ENCODE data around the gene COL2A1. TPM values are rescaled to one million over a fixed set of nuclear protein-coding genes. Genes with fewer than 3 reads are reported as not detected.

Gene COL2A1
- total RNA-seq, 4 donors from 2014 or later, result not detected

DNA sequence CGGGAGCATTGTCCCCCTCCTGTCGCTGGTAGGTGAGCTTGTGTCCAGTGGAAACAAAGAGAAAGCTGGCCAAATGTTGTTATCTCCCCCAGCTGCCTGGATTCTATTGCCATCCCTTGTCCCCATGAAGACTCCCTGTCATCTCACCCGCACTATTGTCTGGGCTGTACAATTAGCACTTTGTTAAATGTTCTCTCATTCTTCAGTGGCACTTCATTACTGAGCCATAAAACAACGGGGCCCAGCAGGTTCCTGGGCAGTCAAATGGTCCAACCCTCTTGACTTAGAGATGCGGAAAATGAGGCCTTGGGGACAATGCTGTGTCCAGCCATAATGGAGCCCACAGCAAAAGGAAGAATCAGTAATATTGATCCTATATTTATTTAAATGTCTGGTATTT, 13.2 kb upstream of the COL2A1 start:
- Histone ChIP-seq H3K27me3 (peaks cover 0 to 72% (median 0%) of the 10 kb centered on the region in 4 donors), H3K9me3 (no peaks in the 10 kb centered on the region), H3K36me3 (no peaks in the 10 kb centered on the region), H3K4me1 (no peaks in the 10 kb centered on the region), H3K27ac (no peak overlapping the region), H3K4me3 (no peak overlapping the region)
- intact Hi-C loops (cut with DNase I), result no loop called here
- DNase-seq, result no peak
- no peak for TF ChIP-seq POLR2A (IDR thresholded peaks at IDR 0.05)
- WGBS, 2 donors, result 80 to 94% methylated on average over 3 to 4 of the region's 5 CpGs

DNA sequence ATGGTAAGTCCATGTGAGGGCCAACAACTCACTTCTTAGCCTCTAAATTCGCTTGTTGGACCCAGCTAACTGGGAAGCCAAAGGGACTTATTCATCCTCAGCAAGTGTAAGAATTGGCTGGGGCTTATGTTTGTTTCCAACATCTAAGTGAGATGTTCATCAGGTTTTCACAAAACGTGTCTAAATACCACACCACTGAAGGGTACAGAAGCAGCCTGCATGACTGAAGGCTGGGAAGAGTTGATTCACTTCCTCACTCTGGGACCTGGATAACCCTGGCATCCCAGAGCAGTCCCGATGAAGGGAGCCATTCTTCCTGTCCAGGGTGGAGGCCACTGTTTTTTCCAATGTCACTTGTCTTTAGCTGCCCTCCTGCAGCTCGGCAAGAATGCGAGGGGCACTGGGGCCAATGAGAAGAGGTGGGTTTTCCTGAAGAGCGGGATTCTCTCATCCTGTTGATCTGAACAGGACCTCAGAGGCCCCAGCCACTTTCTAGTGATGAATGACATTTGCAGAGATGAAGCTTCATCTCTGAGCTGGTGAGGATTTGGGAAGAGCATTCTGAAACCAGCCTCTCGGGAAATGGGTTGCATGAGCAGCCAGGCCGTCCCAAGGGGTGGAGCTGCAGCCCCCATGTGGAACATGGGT, 12.2 kb upstream of the COL2A1 start:
- DNase-seq, result no peak
- no peak for TF ChIP-seq POLR2A (IDR thresholded peaks at IDR 0.05)
- TF ChIP-seq, protein P1, sequence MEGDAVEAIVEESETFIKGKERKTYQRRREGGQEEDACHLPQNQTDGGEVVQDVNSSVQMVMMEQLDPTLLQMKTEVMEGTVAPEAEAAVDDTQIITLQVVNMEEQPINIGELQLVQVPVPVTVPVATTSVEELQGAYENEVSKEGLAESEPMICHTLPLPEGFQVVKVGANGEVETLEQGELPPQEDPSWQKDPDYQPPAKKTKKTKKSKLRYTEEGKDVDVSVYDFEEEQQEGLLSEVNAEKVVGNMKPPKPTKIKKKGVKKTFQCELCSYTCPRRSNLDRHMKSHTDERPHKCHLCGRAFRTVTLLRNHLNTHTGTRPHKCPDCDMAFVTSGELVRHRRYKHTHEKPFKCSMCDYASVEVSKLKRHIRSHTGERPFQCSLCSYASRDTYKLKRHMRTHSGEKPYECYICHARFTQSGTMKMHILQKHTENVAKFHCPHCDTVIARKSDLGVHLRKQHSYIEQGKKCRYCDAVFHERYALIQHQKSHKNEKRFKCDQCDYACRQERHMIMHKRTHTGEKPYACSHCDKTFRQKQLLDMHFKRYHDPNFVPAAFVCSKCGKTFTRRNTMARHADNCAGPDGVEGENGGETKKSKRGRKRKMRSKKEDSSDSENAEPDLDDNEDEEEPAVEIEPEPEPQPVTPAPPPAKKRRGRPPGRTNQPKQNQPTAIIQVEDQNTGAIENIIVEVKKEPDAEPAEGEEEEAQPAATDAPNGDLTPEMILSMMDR (IDR thresholded peaks at IDR 0.05), result no peak
- Histone ChIP-seq H3K27ac (no peak overlapping the region), H3K27me3 (peaks cover 0 to 68% (median 0%) of the 10 kb centered on the region in 4 donors), H3K4me1 (no peaks in the 10 kb centered on the region), H3K9me3 (no peaks in the 10 kb centered on the region), H3K4me3 (no peak overlapping the region), H3K36me3 (no peaks in the 10 kb centered on the region)
- intact Hi-C loops (cut with DNase I), result no loop called here
- WGBS, 2 donors, result 68 to 72% methylated on average over 7 to 8 of the region's 8 CpGs

DNA sequence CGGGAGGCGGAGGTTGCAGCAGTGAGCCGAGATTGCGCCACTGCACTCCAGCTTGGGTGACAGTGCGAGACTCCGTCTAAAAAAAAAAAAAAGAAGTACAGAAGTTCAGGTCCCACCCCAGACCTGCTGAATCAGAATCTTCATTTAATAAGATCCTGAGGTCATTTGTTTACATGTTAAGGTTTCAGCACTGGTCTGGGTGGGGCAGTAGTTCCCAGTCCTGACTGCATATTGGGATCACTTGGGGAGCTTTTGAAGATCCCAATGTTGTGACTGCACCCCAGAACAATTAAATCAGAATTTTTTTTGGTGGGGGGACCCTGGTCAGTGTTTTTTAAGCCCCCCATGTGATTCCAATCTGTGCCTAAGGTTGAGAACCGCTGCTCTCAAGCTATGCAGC, 11.7 kb upstream of the COL2A1 start:
- no peaks in the 10 kb centered on the region for H3K36me3 ChIP-seq
- intact Hi-C loops (cut with DNase I), result no loop called here
- WGBS, 2 donors, result 85 to 90% methylated on average over 6 of the region's 7 CpGs
- no peaks in the 10 kb centered on the region for H3K4me1 ChIP-seq
- no peak overlapping the region for H3K27ac ChIP-seq
- H3K4me3 ChIP-seq, result no peak overlapping the region
- no peaks in the 10 kb centered on the region for H3K9me3 ChIP-seq
- H3K27me3 ChIP-seq, result peaks cover 0 to 68% (median 0%) of the 10 kb centered on the region in 4 donors
- TF ChIP-seq POLR2A (IDR thresholded peaks at IDR 0.05), result no peak
- TF ChIP-seq, protein P1 (IDR thresholded peaks at IDR 0.05), result no peak
- no peak for DNase-seq

DNA sequence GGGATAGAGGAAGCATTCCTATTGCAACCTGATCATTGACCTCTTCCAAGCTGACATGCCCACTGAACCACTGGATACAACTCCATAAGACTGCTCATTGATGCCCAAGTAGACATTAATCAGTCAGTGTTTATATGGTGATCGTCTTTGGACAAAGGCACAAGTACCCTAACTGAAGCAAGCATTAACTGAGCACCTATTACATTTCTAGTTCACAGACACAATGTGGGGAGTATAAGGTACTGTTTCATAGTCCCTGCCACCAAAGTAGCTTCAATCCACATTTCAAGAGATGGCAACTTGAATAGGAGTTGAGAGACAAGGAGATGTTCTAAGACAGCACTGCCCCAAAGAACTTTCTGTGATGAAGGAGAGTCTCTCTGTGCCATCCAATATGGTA, 10.9 kb upstream of the COL2A1 start:
- DNase-seq, result no peak
- TF ChIP-seq, protein P1 (IDR thresholded peaks at IDR 0.05), result no peak
- no peak for TF ChIP-seq POLR2A (IDR thresholded peaks at IDR 0.05)
- intact Hi-C loops (cut with DNase I), result no loop called here
- Histone ChIP-seq H3K4me3 (no peak overlapping the region), H3K4me1 (no peaks in the 10 kb centered on the region), H3K36me3 (no peaks in the 10 kb centered on the region), H3K27ac (no peak overlapping the region), H3K27me3 (peaks cover 0 to 74% (median 0%) of the 10 kb centered on the region in 4 donors), H3K9me3 (no peaks in the 10 kb centered on the region)
- WGBS, 2 donors, result 40 to 64% methylated on average over 1 of the region's 1 CpG

DNA sequence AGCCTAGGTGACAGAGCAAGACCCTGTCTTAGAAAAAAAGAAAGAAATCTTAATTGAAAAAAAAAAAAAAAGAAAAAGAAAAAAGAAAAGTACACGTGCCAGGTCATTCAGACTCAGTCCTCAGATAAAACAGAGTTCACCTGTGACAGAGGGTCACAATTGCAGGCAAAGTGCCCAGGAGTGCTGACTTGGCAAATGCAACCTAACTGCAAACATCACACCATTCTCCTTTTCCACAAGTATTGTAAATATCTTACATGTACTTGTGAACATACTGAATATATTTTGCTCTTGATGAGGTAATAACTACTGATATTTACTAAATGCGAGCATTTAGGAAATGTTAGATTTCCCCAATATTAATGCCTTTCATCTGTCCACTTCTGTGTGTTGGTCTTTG, 9.0 kb upstream of the COL2A1 start:
- H3K27me3 ChIP-seq, result peaks cover 0 to 77% (median 0%) of the 10 kb centered on the region in 4 donors
- no peaks in the 10 kb centered on the region for H3K4me1 ChIP-seq
- H3K9me3 ChIP-seq, result no peaks in the 10 kb centered on the region
- DNase-seq, result no peak
- H3K4me3 ChIP-seq, result no peak overlapping the region
- TF ChIP-seq, protein P1 (IDR thresholded peaks at IDR 0.05), result no peak
- no peak for TF ChIP-seq POLR2A (IDR thresholded peaks at IDR 0.05)
- no peak overlapping the region for H3K27ac ChIP-seq
- intact Hi-C loops (cut with DNase I), result no loop called here
- 69 to 77% methylated on average over 2 of the region's 2 CpGs for WGBS, 2 donors
- H3K36me3 ChIP-seq, result no peaks in the 10 kb centered on the region

DNA sequence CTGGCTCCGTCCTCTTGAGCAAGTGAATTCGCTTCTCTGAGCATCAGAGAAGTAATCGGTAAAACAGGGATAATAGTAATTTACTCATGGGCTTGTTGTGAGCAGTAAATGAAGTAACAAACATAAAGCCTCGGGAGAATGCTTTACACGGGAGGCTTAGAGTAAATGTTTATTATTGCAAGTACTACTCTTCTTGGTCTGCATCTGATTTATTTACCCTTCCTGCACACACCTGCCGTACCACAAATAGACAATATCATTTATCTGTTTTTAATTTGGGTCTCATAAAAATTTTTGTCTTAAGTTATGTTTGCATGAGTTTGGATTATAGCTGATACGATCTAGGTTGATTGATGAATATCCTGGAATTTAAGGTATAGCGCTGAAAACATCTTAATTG, 7.8 kb upstream of the COL2A1 start:
- Histone ChIP-seq H3K27me3 (peaks cover 0 to 82% (median 0%) of the 10 kb centered on the region in 4 donors), H3K9me3 (no peaks in the 10 kb centered on the region), H3K4me3 (no peak overlapping the region), H3K4me1 (no peaks in the 10 kb centered on the region), H3K27ac (no peak overlapping the region), H3K36me3 (no peaks in the 10 kb centered on the region)
- intact Hi-C loops (cut with DNase I), result no loop called here
- no peak for DNase-seq
- 64% methylated on average over 8 of the region's 8 CpGs for WGBS, 2 donors
- TF ChIP-seq POLR2A (IDR thresholded peaks at IDR 0.05), result no peak
- TF ChIP-seq, protein P1 (IDR thresholded peaks at IDR 0.05), result no peak
